A549 (cell line): ENCODE data around the gene LRRC45. TPM values are rescaled to one million over a fixed set of nuclear protein-coding genes. Genes with fewer than 3 reads are reported as not detected.
A peak's percentile ranks its signal among the peaks of the same experiment; 100 is the strongest.

Experiments used
- ATAC-seq, 2 experiments: fragments of 200-7000 bp in 1 of 2; fragments of >200 bp in 1 of 2; cut with Nextera tagmentation in 1 of 2; cut with Tn5 transposase in 1 of 2; 3 replicates each; pipeline versions ENCODE4 v1.8.0 to v1.9.1; 2018 to 2020; ENCODE audit warnings: mild to moderate bottlenecking in 1 of 2, moderate library complexity in 1 of 2
- CTCF ChIA-PET: fragments of 300-600 bp; sonication (Branson Sonifier 250); formaldehyde crosslinking; extraction: SDS; loops from one replicate; lab custom pipeline; 2021; ENCODE audit warnings: antibody characterized with exemption, inconsistent platforms; lab: Yijun Ruan, JAX
- POLR2A ChIA-PET: fragments of 350-600 bp; formaldehyde crosslinking; extraction: SDS; loops from one replicate; lab custom pipeline; 2021; ENCODE audit warnings: antibody characterized with exemption, inconsistent platforms; lab: Yijun Ruan, JAX
- DNase-seq, 2 experiments: peaks; one replicate each; pipeline versions ENCODE4 v3.0.0 to v3.0.0-alpha.2; 2011 to 2016; ENCODE audit warnings: low read depth in 1 of 2, low spot score in 1 of 2
- FAIRE-seq: peaks from 2 replicates; lab custom pipeline; 2011; peaks lifted over from hg19 to GRCh38; lab: Jason Lieb, UNC
- H3K27ac ChIP-seq, 2 experiments: fragments of >200 bp; sonication (Bioruptor Twin); formaldehyde crosslinking; 3 replicates each; pipeline ENCODE4 v1.5.1; 2016 to 2017
- H3K4me1 ChIP-seq: fragments of >200 bp; sonication (Bioruptor Twin); formaldehyde crosslinking; 3 replicates; pipeline ENCODE4 v1.6.1; 2016
- H3K4me2 ChIP-seq: fragments of >200 bp; sonication (Bioruptor Twin); formaldehyde crosslinking; 3 replicates; pipeline ENCODE4 v1.6.1; 2016
- H3K4me3 ChIP-seq: fragments of >200 bp; sonication (Bioruptor Twin); formaldehyde crosslinking; 3 replicates; pipeline ENCODE4 v1.5.1; 2016
- H3K9me3 ChIP-seq: fragments of >200 bp; sonication (Bioruptor Twin); formaldehyde crosslinking; 3 replicates; pipeline ENCODE4 v1.6.1; 2016
- CBX2 ChIP-seq: fragments of 200-600 bp; sonication (generic); IDR thresholded peaks from 2 replicates; pipeline ENCODE4 v1.6.1; 2016; ENCODE audit warnings: low read depth, mild to moderate bottlenecking, borderline replicate concordance
- CHD4 ChIP-seq: fragments of 200-600 bp; sonication (generic); IDR thresholded peaks from 2 replicates; pipeline ENCODE4 v1.6.1; 2016; ENCODE audit warnings: antibody characterized with exemption, mild to moderate bottlenecking, borderline replicate concordance
- EHF ChIP-seq: fragments of 250-450 bp; sonication (Bioruptor Pico); IDR thresholded peaks from 2 replicates; pipeline ENCODE4 v1.5.0; 2020; ENCODE audit warnings: mild to moderate bottlenecking
- FOSL2 ChIP-seq, 2 experiments: fragments of 450-650 bp in 1 of 2; fragments of >200 bp in 1 of 2; sonication (Bioruptor Twin) in 1 of 2; formaldehyde crosslinking; IDR thresholded peaks; 2 replicates each; pipeline versions ENCODE4 v1.5.0 to v1.6.1; 2016 to 2020; ENCODE audit warnings: mild to moderate bottlenecking in 1 of 2, moderate library complexity in 1 of 2
- GATA3 ChIP-seq: IDR thresholded peaks from 2 replicates; pipeline ENCODE4 v1.6.1; 2012; ENCODE audit warnings: borderline replicate concordance
- HOXB5 ChIP-seq: fragments of 250-450 bp; sonication (Bioruptor Pico); IDR thresholded peaks from 2 replicates; pipeline ENCODE4 v1.5.0; 2020; ENCODE audit warnings: mild to moderate bottlenecking, moderate library complexity
- JUN ChIP-seq, 2 experiments: fragments of >200 bp; sonication (Bioruptor Twin); formaldehyde crosslinking; IDR thresholded peaks; 2 replicates in 1 of 2; 3 replicates in 1 of 2; pipeline ENCODE4 v1.6.1; 2016 to 2017
- KDM1A ChIP-seq: fragments of 200-600 bp; sonication (generic); IDR thresholded peaks from 2 replicates; pipeline ENCODE4 v1.6.1; 2016; ENCODE audit warnings: low read depth, mild to moderate bottlenecking
- KDM5A ChIP-seq: fragments of 200-600 bp; sonication (generic); IDR thresholded peaks from 2 replicates; pipeline ENCODE4 v1.6.1; 2016; ENCODE audit warnings: antibody characterized with exemption, mild to moderate bottlenecking
- MAZ ChIP-seq: fragments of 150-350 bp; IDR thresholded peaks from 2 replicates; pipeline ENCODE4 v1.6.1; 2014; ENCODE audit warnings: antibody characterized with exemption, low read depth, low read length, borderline replicate concordance
- NFE2L2 ChIP-seq: fragments of 150-350 bp; conservative IDR thresholded peaks from 2 replicates; pipeline ENCODE4 v1.6.1; 2014; ENCODE audit warnings: low read length
- PHF8 ChIP-seq: fragments of 200-600 bp; sonication (generic); IDR thresholded peaks from 2 replicates; pipeline ENCODE4 v1.6.1; 2016; ENCODE audit warnings: low read depth, mild to moderate bottlenecking, antibody characterized with exemption, moderate library complexity, borderline replicate concordance
- POLR2A ChIP-seq: IDR thresholded peaks from 2 replicates; pipeline ENCODE4 v1.6.1; 2012; ENCODE audit warnings: mild to moderate bottlenecking, low read length
- SMC3 ChIP-seq: fragments of >200 bp; sonication (Bioruptor Twin); formaldehyde crosslinking; IDR thresholded peaks from 3 replicates; pipeline ENCODE4 v1.6.1; 2018; ENCODE audit warnings: inconsistent platforms
- ZFP36 ChIP-seq: fragments of 450-650 bp; IDR thresholded peaks from 2 replicates; pipeline ENCODE4 v1.6.1; 2014; ENCODE audit warnings: borderline replicate concordance; ENCODE audit not compliant: partially characterized antibody
- WGBS: methylation state at CpG from one replicate; pipeline ENCODE4 v1.1.6; 2017; ENCODE audit errors: missing lambda C conversion rate; 5-methylcytosine and 5-hydroxymethylcytosine counted together
- polyA plus RNA-seq, 4 experiments: library from polyadenylated mRNA; depleted of rRNA in 3 of 4; stranded (reverse); fragments of >200 nt; fragmentation: RNase III in 1 of 4; extraction: RNeasy Plus Mini Kit Qiagen cat#74134 plus additional on column Dnase treatment in 1 of 4; gene quantifications; 2 replicates in 3 of 4; 3 replicates in 1 of 4; pipeline ENCODE4 v1.2.3, GENCODE V29; 2011 to 2017
- TF ChIP-seq, protein P1 (sequence below): IDR thresholded peaks from 2 replicates; pipeline ENCODE4 v1.6.1; 2012
- TF ChIP-seq, protein P2 (sequence below): fragments of >200 bp; sonication (Bioruptor Twin); formaldehyde crosslinking; IDR thresholded peaks from 2 replicates; pipeline ENCODE4 v1.6.1; 2016
- TF ChIP-seq, protein P3 (sequence below): IDR thresholded peaks from 2 replicates; pipeline ENCODE4 v1.6.1; 2012
- TF ChIP-seq, protein P4 (sequence below): fragments of 250-450 bp; sonication (Bioruptor Pico); IDR thresholded peaks from 2 replicates; pipeline ENCODE4 v1.5.0; 2020; ENCODE audit warnings: low read depth, mild to moderate bottlenecking, moderate library complexity
- TF ChIP-seq, protein P5 (sequence below): fragments of 250-450 bp; sonication (Bioruptor Pico); IDR thresholded peaks from 2 replicates; pipeline ENCODE4 v1.5.0; 2021; ENCODE audit warnings: mild to moderate bottlenecking, moderate library complexity, borderline replicate concordance
- TF ChIP-seq, protein P6 (sequence below): fragments of >200 bp; sonication (Bioruptor Twin); formaldehyde crosslinking; IDR thresholded peaks from 3 replicates; pipeline ENCODE4 v1.6.1; 2016

Gene LRRC45
- polyA plus RNA-seq, 2 of the 4 experiments (the other 2 are of a cell fraction) = 6.4 to 24.5 TPM

DNA sequence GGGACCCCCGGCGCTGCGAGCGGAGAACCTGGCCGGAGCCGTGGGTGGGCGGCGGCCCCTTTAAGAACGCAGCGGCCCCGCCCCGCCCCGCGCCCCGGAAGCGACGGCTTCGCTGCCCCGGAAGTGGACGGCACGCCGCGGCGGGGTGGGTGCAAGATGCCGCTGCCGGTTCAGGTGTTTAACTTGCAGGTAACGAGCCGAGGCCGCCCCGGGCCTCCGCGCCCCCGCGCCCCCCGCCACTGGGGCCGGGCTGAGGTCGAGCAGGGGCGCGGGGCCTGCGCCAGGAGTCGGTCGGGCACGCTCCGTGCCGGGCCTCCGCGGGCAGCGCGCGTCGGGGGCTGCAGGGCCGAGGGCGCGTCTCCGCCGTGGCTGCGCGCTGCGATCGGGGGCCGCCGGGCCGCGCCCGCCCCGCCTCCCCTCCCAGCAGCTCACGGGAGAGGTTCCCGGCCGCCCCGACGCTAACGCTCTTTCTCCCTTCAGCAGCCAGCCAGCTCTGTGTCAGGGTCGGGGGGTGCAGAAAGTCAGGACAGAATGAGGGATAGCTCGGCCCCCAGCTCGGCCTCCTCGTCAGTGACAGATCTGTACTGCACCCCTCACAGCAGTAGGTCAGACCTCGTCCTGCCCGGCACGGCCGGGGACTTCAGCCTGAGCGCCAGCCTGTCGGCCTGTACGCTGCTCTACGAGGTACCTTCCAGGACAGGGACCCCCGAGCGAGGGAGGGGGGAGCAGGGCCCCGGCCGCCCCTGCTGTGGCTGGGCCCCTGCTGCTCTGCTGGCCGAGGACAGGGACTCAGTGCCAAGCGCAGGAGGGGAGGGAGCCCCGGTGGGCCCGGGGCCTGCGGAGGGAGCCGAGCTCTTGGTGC, 28.9 kb downstream of the LRRC45 start, which contains the start of the genes GPS1 and RFNG:
GPS1 (plus strand) TSS at position 123 of the 862 bp plus-strand sequence; CDS start at position 157, 34 bp downstream.
RFNG (minus strand) TSS at position 36 of the 862 bp plus-strand sequence. CDS start 45 bp downstream, outside the sequence.
- Histone ChIP-seq H3K4me2 (peak within 1 kb of the TSS; percentile 91), H3K9me3 (no peaks in the 10 kb centered on the region), H3K27ac (peak within 1 kb of the TSS; percentile 91 to 95), H3K4me1 (peaks cover 16% of the 10 kb centered on the region; the same call in 2 of the 3 replicates), H3K4me3 (peak within 1 kb of the TSS; percentile 97)
- ChIA-PET POLR2A (interaction anchor here (0.6 to 1.0 kb wide), 3 partner anchors 14 to 464 kb away, joined by 3 to 5 read pairs (median 3); partner anchors contain the start of genes DCXR and DUS1L), CTCF (interaction anchor here (1.0 to 21.7 kb wide), 7 partner anchors 9 to 92 kb away, joined by 3 to 191 read pairs (median 24); partner anchors contain the start of genes DCXR, DUS1L and RAC3)
- FAIRE-seq = no peak
- no peak for TF ChIP-seq ZFP36
- no peak for TF ChIP-seq HOXB5 (CRISPR knock-in tag)
- no peak for TF ChIP-seq FOSL2 (IDR thresholded peaks at IDR 0.05)
- no peak for TF ChIP-seq FOSL2 (CRISPR knock-in tag; IDR thresholded peaks at IDR 0.05)
- TF ChIP-seq CBX2 = no peak
- TF ChIP-seq, protein P1, sequence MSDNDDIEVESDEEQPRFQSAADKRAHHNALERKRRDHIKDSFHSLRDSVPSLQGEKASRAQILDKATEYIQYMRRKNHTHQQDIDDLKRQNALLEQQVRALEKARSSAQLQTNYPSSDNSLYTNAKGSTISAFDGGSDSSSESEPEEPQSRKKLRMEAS = peak; percentile 71; the same call in 1 of the 2 replicates
- TF ChIP-seq, protein P2, sequence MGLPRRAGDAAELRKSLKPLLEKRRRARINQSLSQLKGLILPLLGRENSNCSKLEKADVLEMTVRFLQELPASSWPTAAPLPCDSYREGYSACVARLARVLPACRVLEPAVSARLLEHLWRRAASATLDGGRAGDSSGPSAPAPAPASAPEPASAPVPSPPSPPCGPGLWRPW = no peak
- TF ChIP-seq NFE2L2 = no peak
- TF ChIP-seq, protein P3, sequence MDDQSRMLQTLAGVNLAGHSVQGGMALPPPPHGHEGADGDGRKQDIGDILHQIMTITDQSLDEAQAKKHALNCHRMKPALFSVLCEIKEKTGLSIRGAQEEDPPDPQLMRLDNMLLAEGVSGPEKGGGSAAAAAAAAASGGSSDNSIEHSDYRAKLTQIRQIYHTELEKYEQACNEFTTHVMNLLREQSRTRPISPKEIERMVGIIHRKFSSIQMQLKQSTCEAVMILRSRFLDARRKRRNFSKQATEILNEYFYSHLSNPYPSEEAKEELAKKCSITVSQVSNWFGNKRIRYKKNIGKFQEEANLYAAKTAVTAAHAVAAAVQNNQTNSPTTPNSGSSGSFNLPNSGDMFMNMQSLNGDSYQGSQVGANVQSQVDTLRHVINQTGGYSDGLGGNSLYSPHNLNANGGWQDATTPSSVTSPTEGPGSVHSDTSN = no peak
- TF ChIP-seq, protein P4, sequence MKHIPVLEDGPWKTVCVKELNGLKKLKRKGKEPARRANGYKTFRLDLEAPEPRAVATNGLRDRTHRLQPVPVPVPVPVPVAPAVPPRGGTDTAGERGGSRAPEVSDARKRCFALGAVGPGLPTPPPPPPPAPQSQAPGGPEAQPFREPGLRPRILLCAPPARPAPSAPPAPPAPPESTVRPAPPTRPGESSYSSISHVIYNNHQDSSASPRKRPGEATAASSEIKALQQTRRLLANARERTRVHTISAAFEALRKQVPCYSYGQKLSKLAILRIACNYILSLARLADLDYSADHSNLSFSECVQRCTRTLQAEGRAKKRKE = no peak
- no peak for TF ChIP-seq KDM1A
- peak; percentile 27; the same call in 1 of the 2 replicates for TF ChIP-seq KDM5A
- no peak for TF ChIP-seq EHF (CRISPR knock-in tag)
- TF ChIP-seq CHD4 = no peak
- no peak for TF ChIP-seq SMC3
- TF ChIP-seq, protein P5, sequence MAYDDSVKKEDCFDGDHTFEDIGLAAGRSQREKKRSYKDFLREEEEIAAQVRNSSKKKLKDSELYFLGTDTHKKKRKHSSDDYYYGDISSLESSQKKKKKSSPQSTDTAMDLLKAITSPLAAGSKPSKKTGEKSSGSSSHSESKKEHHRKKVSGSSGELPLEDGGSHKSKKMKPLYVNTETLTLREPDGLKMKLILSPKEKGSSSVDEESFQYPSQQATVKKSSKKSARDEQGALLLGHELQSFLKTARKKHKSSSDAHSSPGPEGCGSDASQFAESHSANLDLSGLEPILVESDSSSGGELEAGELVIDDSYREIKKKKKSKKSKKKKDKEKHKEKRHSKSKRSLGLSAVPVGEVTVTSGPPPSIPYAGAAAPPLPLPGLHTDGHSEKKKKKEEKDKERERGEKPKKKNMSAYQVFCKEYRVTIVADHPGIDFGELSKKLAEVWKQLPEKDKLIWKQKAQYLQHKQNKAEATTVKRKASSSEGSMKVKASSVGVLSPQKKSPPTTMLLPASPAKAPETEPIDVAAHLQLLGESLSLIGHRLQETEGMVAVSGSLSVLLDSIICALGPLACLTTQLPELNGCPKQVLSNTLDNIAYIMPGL (CRISPR knock-in tag) = no peak
- peak; percentile 44 for TF ChIP-seq POLR2A
- TF ChIP-seq JUN (IDR thresholded peaks at IDR 0.05) = peak; percentile 75 to 94; a peak in 4 of 5 replicates
- no peak for TF ChIP-seq GATA3
- 0 out of 2 replicates have a peak, but pooled peaks have one; percentile 55 for TF ChIP-seq MAZ
- no peak for TF ChIP-seq PHF8
- TF ChIP-seq, protein P6, sequence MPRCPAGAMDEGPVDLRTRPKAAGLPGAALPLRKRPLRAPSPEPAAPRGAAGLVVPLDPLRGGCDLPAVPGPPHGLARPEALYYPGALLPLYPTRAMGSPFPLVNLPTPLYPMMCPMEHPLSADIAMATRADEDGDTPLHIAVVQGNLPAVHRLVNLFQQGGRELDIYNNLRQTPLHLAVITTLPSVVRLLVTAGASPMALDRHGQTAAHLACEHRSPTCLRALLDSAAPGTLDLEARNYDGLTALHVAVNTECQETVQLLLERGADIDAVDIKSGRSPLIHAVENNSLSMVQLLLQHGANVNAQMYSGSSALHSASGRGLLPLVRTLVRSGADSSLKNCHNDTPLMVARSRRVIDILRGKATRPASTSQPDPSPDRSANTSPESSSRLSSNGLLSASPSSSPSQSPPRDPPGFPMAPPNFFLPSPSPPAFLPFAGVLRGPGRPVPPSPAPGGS = peak; percentile 77; the same call in 2 of the 3 replicates
- TF ChIP-seq, all 56 proteins: peak for 6
- WGBS = 4% methylated on average over 29 of the region's 94 CpGs
- ATAC-seq = peak; percentile 63
- DNase-seq = peak; percentile 69 to 85
